Neural cell (in vitro differentiated cells): ENCODE results near the gene RGS7BP. TPM values are rescaled to one million over a fixed set of nuclear protein-coding genes. Genes with fewer than 3 reads are reported as not detected.

Experiments
- H2AFZ ChIP-seq: fragments of 200-600, 300-800 bp; sonication (generic), shearing (Covaris generic); 2 replicates; pipeline ENCODE4 v1.6.0; 2014; ENCODE audit warnings: low read depth, mild to moderate bottlenecking, antibody characterized with exemption, low read length, moderate library complexity
- H3F3A ChIP-seq: fragments of 200-600 bp; shearing (Covaris generic); 2 replicates; pipeline ENCODE4 v1.6.1; 2016; ENCODE audit warnings: mild to moderate bottlenecking, moderate library complexity, mixed read lengths, antibody characterized with exemption, low read length; ENCODE audit not compliant: insufficient read depth, poor library complexity, severe bottlenecking
- H3K27ac ChIP-seq: fragments of 200-600, 300-800 bp; sonication (generic), shearing (Covaris generic); 2 replicates; pipeline ENCODE4 v1.5.1; 2014; ENCODE audit warnings: mild to moderate bottlenecking, low read length, moderate library complexity
- H3K27me3 ChIP-seq: fragments of 300-800, 200-600 bp; sonication (generic), shearing (Covaris generic); 2 replicates; pipeline ENCODE4 v1.6.0; 2014; ENCODE audit warnings: mild to moderate bottlenecking, low read depth, low read length, moderate library complexity; ENCODE audit not compliant: insufficient read depth
- H3K36me3 ChIP-seq: fragments of 300-800, 200-600 bp; sonication (generic), shearing (Covaris generic); 2 replicates; pipeline ENCODE4 v1.5.1; 2014; ENCODE audit warnings: mild to moderate bottlenecking, antibody characterized with exemption, low read length, moderate library complexity; ENCODE audit not compliant: insufficient read depth
- H3K4me2 ChIP-seq: fragments of 300-800, 200-600 bp; sonication (generic), shearing (Covaris generic); 2 replicates; pipeline ENCODE4 v1.6.0; 2014; ENCODE audit warnings: mild to moderate bottlenecking, low read length
- H3K4me3 ChIP-seq: fragments of 300-800, 200-600 bp; sonication (generic), shearing (Covaris generic); 2 replicates; pipeline ENCODE4 v1.5.1; 2014; ENCODE audit warnings: mild to moderate bottlenecking, low read length, moderate library complexity
- H3K79me2 ChIP-seq: fragments of 200-600 bp; shearing (Covaris generic); replicated peaks from 2 replicates; pipeline ENCODE4 v1.6.0; 2014; ENCODE audit warnings: mild to moderate bottlenecking, low read length, moderate library complexity; ENCODE audit not compliant: insufficient read depth
- H3K9ac ChIP-seq: fragments of 300-800, 200-600 bp; sonication (generic), shearing (Covaris generic); 2 replicates; pipeline ENCODE4 v1.6.1; 2016; ENCODE audit warnings: mild to moderate bottlenecking, low read length, mixed read lengths
- H3K9me2 ChIP-seq: fragments of 200-600 bp; shearing (Covaris generic); 2 replicates; pipeline ENCODE4 v1.6.1; 2016; ENCODE audit warnings: mild to moderate bottlenecking, low read length, mixed read lengths; ENCODE audit not compliant: insufficient read depth
- H3K9me3 ChIP-seq: fragments of 200-600, 300-800 bp; sonication (generic), shearing (Covaris generic); 2 replicates; pipeline ENCODE4 v1.6.1; 2016; ENCODE audit warnings: mild to moderate bottlenecking, mixed run types, low read length, moderate library complexity, mixed read lengths
- H4K20me1 ChIP-seq: fragments of 200-600 bp; shearing (Covaris generic); 2 replicates; pipeline ENCODE4 v1.6.1; 2016; ENCODE audit warnings: mild to moderate bottlenecking, mixed run types; ENCODE audit not compliant: insufficient read depth
- EP300 ChIP-seq: fragments of 450-650 bp; conservative IDR thresholded peaks from 2 replicates; pipeline ENCODE4 v1.6.1; 2014; ENCODE audit warnings: antibody characterized with exemption, mild to moderate bottlenecking, moderate library complexity; ENCODE audit not compliant: poor library complexity, severe bottlenecking
- EZH2 ChIP-seq: fragments of 200-600, 300-800 bp; shearing (Covaris generic), sonication (generic); IDR thresholded peaks from 2 replicates; pipeline ENCODE4 v1.6.1; 2014; ENCODE audit warnings: antibody characterized with exemption, low read length, borderline replicate concordance, mild to moderate bottlenecking; ENCODE audit not compliant: insufficient read depth, poor library complexity, severe bottlenecking
- MXI1 ChIP-seq: fragments of 450-650 bp; conservative IDR thresholded peaks from 2 replicates; pipeline ENCODE4 v1.6.1; 2014; ENCODE audit warnings: antibody characterized with exemption, mild to moderate bottlenecking; ENCODE audit not compliant: poor library complexity, severe bottlenecking
- RAD21 ChIP-seq: fragments of 450-650 bp; conservative IDR thresholded peaks from 2 replicates; pipeline ENCODE4 v1.6.1; 2014; ENCODE audit warnings: antibody characterized with exemption, mild to moderate bottlenecking, moderate library complexity
- SMC3 ChIP-seq: fragments of 450-650 bp; conservative IDR thresholded peaks from 2 replicates; pipeline ENCODE4 v1.6.1; 2014; ENCODE audit warnings: antibody characterized with exemption, mild to moderate bottlenecking, moderate library complexity; ENCODE audit not compliant: poor library complexity
- TAF1 ChIP-seq: IDR thresholded peaks from 2 replicates; pipeline ENCODE4 v1.6.1; 2012; ENCODE audit warnings: low read depth
- polyA plus RNA-seq: library from polyadenylated mRNA; depleted of rRNA; stranded (reverse); fragments of >200 nt; gene quantifications from 2 replicates; pipeline ENCODE4 v1.2.3, GENCODE V29; 2014
- TF ChIP-seq, protein P1 (sequence below): IDR thresholded peaks from 2 replicates; pipeline ENCODE4 v1.6.1; 2012; ENCODE audit warnings: borderline replicate concordance

The RGS7BP gene
- polyA plus RNA-seq, 1 donor from 2014 or later: 9.5 TPM

- no peaks in the 10 kb centered on the region for H3K9me2 ChIP-seq
- no peaks in the 10 kb centered on the region for H3F3A ChIP-seq
- H3K79me2 ChIP-seq: no peaks in the 10 kb centered on the region
- no peak overlapping the region for H3K4me3 ChIP-seq
- H3K9ac ChIP-seq: no peak overlapping the region
- H2AFZ ChIP-seq: no peak overlapping the region
- H4K20me1 ChIP-seq: no peaks in the 10 kb centered on the region
- no peaks in the 10 kb centered on the region for H3K9me3 ChIP-seq
- H3K4me2 ChIP-seq: no peak overlapping the region
- no peak overlapping the region for H3K27ac ChIP-seq
- H3K27me3 ChIP-seq: no peaks in the 10 kb centered on the region
- no peaks in the 10 kb centered on the region for H3K36me3 ChIP-seq
- TF ChIP-seq SMC3 (no peak), EP300 (no peak)
- TF ChIP-seq, protein P1, sequence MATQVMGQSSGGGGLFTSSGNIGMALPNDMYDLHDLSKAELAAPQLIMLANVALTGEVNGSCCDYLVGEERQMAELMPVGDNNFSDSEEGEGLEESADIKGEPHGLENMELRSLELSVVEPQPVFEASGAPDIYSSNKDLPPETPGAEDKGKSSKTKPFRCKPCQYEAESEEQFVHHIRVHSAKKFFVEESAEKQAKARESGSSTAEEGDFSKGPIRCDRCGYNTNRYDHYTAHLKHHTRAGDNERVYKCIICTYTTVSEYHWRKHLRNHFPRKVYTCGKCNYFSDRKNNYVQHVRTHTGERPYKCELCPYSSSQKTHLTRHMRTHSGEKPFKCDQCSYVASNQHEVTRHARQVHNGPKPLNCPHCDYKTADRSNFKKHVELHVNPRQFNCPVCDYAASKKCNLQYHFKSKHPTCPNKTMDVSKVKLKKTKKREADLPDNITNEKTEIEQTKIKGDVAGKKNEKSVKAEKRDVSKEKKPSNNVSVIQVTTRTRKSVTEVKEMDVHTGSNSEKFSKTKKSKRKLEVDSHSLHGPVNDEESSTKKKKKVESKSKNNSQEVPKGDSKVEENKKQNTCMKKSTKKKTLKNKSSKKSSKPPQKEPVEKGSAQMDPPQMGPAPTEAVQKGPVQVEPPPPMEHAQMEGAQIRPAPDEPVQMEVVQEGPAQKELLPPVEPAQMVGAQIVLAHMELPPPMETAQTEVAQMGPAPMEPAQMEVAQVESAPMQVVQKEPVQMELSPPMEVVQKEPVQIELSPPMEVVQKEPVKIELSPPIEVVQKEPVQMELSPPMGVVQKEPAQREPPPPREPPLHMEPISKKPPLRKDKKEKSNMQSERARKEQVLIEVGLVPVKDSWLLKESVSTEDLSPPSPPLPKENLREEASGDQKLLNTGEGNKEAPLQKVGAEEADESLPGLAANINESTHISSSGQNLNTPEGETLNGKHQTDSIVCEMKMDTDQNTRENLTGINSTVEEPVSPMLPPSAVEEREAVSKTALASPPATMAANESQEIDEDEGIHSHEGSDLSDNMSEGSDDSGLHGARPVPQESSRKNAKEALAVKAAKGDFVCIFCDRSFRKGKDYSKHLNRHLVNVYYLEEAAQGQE: no peak
Observed at GRCh38 chr5:64646169-64646568, 140.4 kb downstream of the RGS7BP start.

- H3K27me3 ChIP-seq: no peaks in the 10 kb centered on the region
- no peak overlapping the region for H3K4me2 ChIP-seq
- no peak overlapping the region for H3K9ac ChIP-seq
- TF ChIP-seq TAF1: no peak
- no peaks in the 10 kb centered on the region for H3K36me3 ChIP-seq
- no peaks in the 10 kb centered on the region for H4K20me1 ChIP-seq
- H3K9me3 ChIP-seq: no peaks in the 10 kb centered on the region
- H3K9me2 ChIP-seq: no peaks in the 10 kb centered on the region
- H2AFZ ChIP-seq: no peak overlapping the region
- H3K79me2 ChIP-seq: no peaks in the 10 kb centered on the region
- no peak overlapping the region for H3K4me3 ChIP-seq
- H3F3A ChIP-seq: no peaks in the 10 kb centered on the region
- H3K27ac ChIP-seq: no peak overlapping the region
Observed at GRCh38 chr5:64649512-64649911, 143.7 kb downstream of the RGS7BP start.

- Histone ChIP-seq H3K9me2 (no peaks in the 10 kb centered on the region), H3K4me3 (no peak overlapping the region), H3K9ac (no peak overlapping the region), H3K27me3 (no peaks in the 10 kb centered on the region), H3K9me3 (no peaks in the 10 kb centered on the region), H3K36me3 (no peaks in the 10 kb centered on the region), H2AFZ (no peak overlapping the region), H3F3A (no peaks in the 10 kb centered on the region), H3K79me2 (no peaks in the 10 kb centered on the region), H4K20me1 (no peaks in the 10 kb centered on the region), H3K4me2 (no peak overlapping the region), H3K27ac (no peak overlapping the region)
- TF ChIP-seq, protein P1: no peak
- TF ChIP-seq EP300: no peak
- no peak for TF ChIP-seq RAD21
- TF ChIP-seq SMC3: no peak
- no peak for TF ChIP-seq MXI1
- TF ChIP-seq EZH2: no peak
Observed at GRCh38 chr5:64653766-64654560, 148.1 kb downstream of the RGS7BP start.
